Omental fat pad (tissue), 4 donors: ENCODE measurements around the gene PLA2R1. TPM values are rescaled to one million over a fixed set of nuclear protein-coding genes. Genes with fewer than 3 reads are reported as not detected.
A peak's percentile ranks its signal among the peaks of the same experiment; 100 is the strongest.

ENCODE experiments used
- ATAC-seq: fragments of 150-250 bp; one replicate; pipeline ENCODE4 v1.9.1; 2016; ENCODE audit warnings: mild to moderate bottlenecking, moderate library complexity; ENCODE audit not compliant: low FRiP score
- DNase-seq: peaks from one replicate; pipeline ENCODE4 v3.0.0-alpha.2; 2019; ENCODE audit warnings: low spot score
- CTCF ChIP-seq, 3 donors: fragments of 450-650 bp; IDR thresholded peaks; one replicate each; pipeline ENCODE4 v1.5.1; 2016 to 2017; ENCODE audit warnings: antibody characterized with exemption in 3 of 3, mild to moderate bottlenecking in 3 of 3, moderate library complexity in 2 of 3
- total RNA-seq, 4 donors: library from RNA; depleted of rRNA; stranded (reverse); fragments of >200 nt; gene quantifications; one replicate each; pipeline ENCODE4 v1.1.0, GENCODE V29; 2016

PLA2R1 gene
- total RNA-seq, 4 donors from 2014 or later, result 6.5 to 13.5 (median 12.5) TPM

- TF ChIP-seq CTCF (IDR thresholded peaks at IDR 0.05), result no peak
- DNase-seq (no peak), ATAC-seq (no peak)
Observed at GRCh38 chr2:160063879-160064612, 1.6 kb upstream of the PLA2R1 start.

- DNase-seq (no peak), ATAC-seq (no peak)
- no peak for TF ChIP-seq CTCF (IDR thresholded peaks at IDR 0.05)
Observed at GRCh38 chr2:160063271-160063670, 856 bp upstream of the PLA2R1 start.

GRCh38 chr2:160061944-160062291 is 497 bp downstream of the PLA2R1 start:
- no peak for DNase-seq
- no peak for TF ChIP-seq CTCF (IDR thresholded peaks at IDR 0.05)
- ATAC-seq, result peak; percentile 45

- TF ChIP-seq CTCF (IDR thresholded peaks at IDR 0.05), result no peak
- ATAC-seq (no peak), DNase-seq (no peak)
Observed at GRCh38 chr2:160061533-160061932, 882 bp downstream of the PLA2R1 start.

GRCh38 chr2:160060297-160060696 is 2.1 kb downstream of the PLA2R1 start:
- DNase-seq (no peak), ATAC-seq (no peak)
- no peak for TF ChIP-seq CTCF (IDR thresholded peaks at IDR 0.05)

GRCh38 chr2:160057356-160057755 is 5.1 kb downstream of the PLA2R1 start:
- no peak for DNase-seq
- no peak for TF ChIP-seq CTCF (IDR thresholded peaks at IDR 0.05)

GRCh38 chr2:160055726-160056108 is 6.7 kb downstream of the PLA2R1 start:
- no peak for TF ChIP-seq CTCF (IDR thresholded peaks at IDR 0.05)
- no peak for DNase-seq
- ATAC-seq, result no peak

More at GRCh38 chr2:160057356-160057755, 5.1 kb downstream of the PLA2R1 start:
- ATAC-seq, result no peak
